Measurements from ENCODE around the gene SLC12A6.

DNA sequence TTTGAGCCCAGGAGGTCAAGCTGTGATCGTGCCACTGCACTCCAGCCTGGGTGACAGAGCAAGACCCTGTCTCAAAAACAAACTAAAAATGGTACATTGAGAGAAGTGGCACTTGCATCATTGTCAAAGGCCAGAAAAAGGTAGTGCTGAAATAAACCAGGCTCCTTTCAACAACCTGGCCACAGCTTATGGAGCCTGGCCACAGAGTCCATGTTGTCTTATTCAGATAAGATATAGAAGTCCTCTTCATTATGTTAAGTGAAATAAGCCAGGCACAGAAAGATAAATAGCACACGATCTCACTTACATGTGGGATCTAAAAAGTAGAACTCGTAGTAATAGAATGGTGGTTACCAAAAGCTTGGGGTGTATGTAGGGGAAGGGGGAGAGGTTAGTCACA lies 78.0 kb downstream of the SLC12A6 start:
- TF ChIP-seq POLR2A (IDR thresholded peaks at IDR 0.05) = no peak
- TF ChIP-seq, protein P1, sequence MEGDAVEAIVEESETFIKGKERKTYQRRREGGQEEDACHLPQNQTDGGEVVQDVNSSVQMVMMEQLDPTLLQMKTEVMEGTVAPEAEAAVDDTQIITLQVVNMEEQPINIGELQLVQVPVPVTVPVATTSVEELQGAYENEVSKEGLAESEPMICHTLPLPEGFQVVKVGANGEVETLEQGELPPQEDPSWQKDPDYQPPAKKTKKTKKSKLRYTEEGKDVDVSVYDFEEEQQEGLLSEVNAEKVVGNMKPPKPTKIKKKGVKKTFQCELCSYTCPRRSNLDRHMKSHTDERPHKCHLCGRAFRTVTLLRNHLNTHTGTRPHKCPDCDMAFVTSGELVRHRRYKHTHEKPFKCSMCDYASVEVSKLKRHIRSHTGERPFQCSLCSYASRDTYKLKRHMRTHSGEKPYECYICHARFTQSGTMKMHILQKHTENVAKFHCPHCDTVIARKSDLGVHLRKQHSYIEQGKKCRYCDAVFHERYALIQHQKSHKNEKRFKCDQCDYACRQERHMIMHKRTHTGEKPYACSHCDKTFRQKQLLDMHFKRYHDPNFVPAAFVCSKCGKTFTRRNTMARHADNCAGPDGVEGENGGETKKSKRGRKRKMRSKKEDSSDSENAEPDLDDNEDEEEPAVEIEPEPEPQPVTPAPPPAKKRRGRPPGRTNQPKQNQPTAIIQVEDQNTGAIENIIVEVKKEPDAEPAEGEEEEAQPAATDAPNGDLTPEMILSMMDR (IDR thresholded peaks at IDR 0.05) = no peak
